AG09319 (cell line): Measurements from ENCODE around the gene STARD3.

Source experiments
- DNase-seq: peaks from one replicate; pipeline ENCODE4 v3.0.0-alpha.2; 2010; ENCODE audit warnings: low read depth; ENCODE audit errors: extremely low read depth
- TF ChIP-seq, protein P1 (sequence below): IDR thresholded peaks from 2 replicates; pipeline ENCODE4 v1.5.1; 2011; ENCODE audit warnings: low read depth, mild to moderate bottlenecking, inconsistent platforms, low read length, moderate library complexity

The STARD3 gene

DNA sequence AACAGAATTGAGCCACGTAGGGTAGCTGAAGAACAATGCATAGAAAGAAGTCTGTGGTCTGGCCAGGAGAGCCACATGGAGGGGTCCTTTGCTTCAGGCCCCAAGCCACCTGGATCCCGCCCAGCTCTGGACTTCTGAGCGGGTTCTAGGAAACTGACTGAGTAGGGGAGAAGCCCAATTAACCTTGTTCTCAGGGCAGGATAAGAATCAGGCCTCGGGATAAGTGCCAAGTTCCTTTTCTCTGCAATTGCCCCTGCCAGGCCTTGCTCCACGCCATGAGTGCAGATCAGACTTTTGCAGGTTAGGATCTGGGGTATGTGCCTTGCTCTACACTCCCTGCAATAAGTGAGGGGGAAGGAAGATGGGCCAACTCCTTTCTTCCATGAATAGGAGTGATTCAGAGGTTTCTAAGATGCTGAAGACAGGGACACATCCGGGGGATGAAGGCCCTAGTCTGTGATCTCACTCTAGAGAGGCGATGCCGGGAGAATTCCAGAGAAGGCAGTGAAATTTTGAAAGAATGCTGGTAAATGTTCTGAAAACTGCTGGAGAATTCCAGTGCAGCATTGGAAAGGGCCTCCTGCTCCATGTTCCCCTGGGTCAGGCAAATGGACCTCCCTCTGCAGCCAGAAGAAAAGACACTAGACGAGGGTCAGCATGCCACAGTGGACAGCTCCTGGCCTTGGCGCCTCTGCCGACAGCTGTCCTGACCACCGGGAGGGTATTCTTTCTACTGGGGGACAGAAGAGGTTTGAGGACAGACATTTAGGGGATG is 35.0 kb upstream of the STARD3 start:
- TF ChIP-seq, protein P1, sequence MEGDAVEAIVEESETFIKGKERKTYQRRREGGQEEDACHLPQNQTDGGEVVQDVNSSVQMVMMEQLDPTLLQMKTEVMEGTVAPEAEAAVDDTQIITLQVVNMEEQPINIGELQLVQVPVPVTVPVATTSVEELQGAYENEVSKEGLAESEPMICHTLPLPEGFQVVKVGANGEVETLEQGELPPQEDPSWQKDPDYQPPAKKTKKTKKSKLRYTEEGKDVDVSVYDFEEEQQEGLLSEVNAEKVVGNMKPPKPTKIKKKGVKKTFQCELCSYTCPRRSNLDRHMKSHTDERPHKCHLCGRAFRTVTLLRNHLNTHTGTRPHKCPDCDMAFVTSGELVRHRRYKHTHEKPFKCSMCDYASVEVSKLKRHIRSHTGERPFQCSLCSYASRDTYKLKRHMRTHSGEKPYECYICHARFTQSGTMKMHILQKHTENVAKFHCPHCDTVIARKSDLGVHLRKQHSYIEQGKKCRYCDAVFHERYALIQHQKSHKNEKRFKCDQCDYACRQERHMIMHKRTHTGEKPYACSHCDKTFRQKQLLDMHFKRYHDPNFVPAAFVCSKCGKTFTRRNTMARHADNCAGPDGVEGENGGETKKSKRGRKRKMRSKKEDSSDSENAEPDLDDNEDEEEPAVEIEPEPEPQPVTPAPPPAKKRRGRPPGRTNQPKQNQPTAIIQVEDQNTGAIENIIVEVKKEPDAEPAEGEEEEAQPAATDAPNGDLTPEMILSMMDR, result no peak
- no peak for DNase-seq

DNA sequence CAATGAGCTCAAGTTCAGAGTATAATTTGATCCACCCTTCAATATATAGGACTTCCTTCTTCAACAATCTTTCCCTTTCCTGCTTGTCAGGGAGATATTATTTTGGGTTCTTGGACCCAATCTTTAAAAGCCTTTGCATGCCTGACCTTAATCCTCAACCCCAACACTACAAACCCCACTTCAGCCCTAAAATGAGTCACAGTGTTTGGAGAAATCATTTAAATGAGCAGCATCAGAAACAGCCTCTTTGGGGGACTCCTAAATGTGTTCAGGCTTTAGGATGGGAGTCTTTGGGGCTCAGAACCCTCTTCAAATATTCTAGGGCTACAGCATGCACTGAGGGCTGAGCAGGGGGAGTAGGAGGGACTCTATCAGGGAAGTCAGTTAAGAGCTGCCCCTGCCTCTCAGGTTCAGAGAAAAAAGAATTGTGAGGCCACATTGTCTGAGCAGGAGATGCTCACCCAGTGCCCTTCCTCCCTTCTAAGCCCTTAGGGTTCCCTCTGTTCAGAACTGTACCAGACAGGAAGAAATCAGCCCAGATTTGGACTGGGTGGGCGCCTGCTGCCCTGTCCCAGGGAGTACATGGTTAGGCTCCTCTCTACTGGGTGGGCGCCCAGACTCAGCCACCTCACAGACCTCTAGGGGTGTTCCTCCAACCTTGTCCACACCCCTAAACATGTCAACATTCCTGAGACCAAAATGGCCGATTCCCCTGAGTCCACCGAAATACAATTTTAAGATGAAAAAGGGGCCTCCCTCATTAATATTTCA is 34.2 kb upstream of the STARD3 start:
- TF ChIP-seq, protein P1, result no peak
- no peak for DNase-seq

DNA sequence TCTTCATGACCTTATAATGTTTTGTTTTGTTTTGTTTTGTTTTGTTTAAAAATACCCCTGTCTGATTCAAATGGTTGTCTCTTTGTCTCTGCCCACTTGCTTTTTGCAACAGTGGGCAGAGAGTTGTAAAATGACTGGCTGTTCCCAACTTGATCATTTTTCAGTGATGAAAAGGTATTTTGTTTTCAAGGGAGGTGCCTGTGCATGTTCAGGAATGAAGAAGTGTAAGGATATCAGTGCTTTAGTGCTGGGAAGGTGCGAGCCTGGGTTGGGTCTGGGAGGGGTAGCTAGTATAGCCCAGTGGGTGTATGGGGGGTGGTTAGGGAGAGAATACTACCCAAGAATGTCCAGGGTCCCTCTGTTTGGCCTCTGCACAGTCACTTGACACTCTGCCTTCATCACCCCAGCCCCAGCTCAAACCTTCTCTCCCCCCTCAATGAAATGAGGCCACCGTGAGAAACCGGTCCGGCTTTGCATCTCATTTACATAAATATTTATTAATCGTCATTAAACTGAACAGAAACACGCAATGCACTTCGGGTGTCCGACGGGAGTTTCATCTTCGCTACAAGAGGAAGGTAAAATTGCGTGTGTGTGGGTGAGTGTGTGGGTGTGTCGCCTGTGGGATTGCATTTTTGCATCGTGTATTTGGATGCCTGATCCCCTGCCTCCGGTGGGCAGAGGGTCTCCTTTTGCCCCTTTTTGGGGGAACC is 33.5 kb upstream of the STARD3 start:
- TF ChIP-seq, protein P1, result no peak
- no peak for DNase-seq

DNA sequence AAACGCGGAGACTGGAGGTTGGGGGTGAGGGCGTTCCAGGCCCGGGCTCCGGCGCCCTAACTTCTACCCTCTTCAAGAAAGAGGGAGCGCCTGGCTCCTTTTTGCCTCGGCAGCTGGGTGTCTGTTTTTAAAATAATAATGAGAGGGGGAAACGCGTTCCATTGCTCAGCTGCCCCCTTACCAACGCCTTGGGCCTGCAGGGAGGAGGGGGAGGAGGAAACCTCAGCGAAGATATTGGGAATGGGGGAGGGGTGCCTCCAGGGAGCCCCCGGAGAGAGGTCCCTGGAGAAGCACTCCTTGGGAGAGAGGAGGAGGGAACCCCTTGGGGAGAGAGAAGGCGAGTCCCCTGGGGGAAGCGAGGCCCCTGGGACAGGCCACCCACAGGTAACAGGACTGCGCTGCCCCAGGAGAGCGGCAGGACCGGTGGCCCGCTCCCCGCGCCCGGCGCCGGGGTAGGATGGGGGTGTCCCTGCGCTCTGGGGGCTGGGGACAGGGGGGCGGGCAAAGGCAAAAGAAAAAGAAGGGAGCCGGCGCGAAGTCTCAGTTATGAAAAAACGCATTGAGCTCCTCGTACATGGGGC is 31.9 kb upstream of the STARD3 start:
- DNase-seq, result no peak
- TF ChIP-seq, protein P1, result no peak

DNA sequence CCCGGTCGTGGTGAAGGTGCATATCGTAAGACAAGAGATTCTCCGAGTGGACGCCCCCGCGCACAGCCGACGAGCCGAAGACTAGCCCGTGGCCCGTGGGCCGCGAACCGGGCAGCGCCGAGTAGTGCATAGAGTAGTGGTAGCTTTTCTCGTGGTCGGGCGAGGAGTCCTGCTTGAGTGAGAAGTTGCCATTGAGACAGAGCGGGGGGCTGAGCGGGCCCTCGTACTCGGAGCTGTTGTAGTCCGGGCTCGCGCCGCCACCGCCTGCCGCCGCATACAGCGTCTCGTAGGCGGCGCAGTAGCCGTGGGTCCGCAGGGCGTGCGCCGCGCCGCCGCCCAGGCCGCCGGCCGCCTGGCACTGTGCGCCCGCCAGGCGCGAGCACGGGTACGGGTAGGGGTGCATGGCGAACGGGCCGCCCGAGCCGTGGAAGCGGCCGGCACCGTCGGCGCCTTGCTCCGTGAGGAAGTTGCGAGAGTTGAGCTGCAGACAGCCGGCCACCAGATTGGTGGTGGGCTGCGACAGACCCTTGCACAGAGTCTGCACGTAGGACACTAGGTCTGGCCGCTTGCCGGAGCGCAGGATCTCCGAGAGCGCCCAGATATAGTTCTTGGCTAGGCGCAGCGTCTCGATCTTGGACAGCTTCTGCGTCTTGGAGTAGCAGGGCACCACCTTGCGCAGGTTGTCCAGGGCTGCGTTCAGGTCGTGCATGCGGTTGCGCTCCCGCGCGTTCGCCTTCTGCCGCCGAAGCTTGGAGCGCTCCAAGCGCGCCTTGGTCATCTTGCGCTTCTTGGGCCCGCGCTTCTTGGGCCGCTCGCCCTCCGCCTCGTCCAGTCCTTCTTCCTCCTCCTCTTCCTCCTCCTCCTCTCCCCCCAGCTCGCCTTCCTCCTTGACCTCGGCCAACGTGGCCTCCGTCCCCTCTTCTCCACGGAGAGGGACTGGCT is 31.2 kb upstream of the STARD3 start:
- TF ChIP-seq, protein P1, result no peak
- no peak for DNase-seq

DNA sequence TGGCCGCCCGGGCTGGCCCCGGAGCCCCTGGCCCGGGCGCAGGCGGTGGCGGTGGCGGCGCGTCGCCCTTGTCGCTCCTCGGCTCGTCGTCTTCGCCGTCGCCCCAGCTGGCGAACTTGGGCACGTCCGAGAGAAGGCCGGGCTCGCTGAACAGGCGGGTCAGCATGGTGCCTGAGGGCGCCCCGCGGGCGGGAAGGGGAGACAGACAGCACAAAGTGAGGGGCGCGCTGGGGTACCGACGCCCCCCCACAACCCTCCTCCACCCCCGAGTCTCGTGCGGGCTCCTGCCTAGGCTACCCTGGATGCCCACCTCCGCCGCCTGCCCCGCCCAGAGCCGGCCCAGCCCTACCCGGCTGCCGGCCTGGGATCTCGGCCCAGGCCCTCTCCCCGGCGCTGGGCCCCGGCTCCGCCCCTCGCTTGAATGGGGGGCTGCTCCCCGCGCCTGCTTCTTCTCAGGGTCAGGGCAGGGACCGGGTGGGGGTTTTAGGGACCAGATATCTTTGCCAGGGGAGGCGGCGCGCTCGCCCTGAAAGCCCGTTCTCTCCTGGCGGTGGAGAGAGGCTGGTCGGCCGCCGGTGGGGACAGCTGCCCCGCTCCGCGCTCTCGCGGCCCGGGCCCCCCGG is 30.4 kb upstream of the STARD3 start:
- DNase-seq, result no peak
- TF ChIP-seq, protein P1, result no peak
